ENCODE results near the gene KIAA1217.

The KIAA1217 gene

GRCh38 chr10:24501056-24501711 is 292.2 kb downstream of the KIAA1217 start:
- Histone ChIP-seq H3K9me3 (ENCODE audit: control insufficient read depth, low read length) (no peaks in the 10 kb centered on the region), H3K4me3 (ENCODE audit: low read length) (no peak overlapping the region), H3K27me3 (replicated peaks; ENCODE audit: control insufficient read depth, insufficient read depth, low read length) (no peaks in the 10 kb centered on the region), H3K36me3 (ENCODE audit: control insufficient read depth, insufficient read depth, low read length, severe bottlenecking) (no peaks in the 10 kb centered on the region), H3K4me1 (ENCODE audit: control insufficient read depth, insufficient read depth, low read length) (peaks cover 6% of the 10 kb centered on the region), H3K9ac (ENCODE audit: low read length) (no peak overlapping the region)
- DNase-seq (ENCODE audit: low read depth), result no peak

DNA sequence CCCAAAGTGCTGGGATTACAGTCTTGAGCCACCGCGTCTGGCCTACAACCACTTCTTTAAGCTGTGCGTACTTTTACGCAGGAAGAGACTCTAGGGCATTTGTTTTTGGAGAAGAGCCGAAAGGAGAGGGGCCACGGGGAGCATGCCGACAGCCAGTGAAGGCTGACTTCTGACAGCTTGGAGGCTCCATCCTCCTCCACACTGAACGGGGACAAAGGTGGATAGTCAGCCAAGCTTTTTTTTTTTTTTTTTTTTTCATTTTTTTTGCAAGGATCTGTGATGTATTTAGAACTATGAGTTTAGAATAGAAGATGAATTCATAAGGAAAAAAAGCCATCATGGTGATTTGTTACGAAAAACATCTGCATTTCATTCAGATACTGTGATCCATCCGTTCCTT is 293.1 kb downstream of the KIAA1217 start:
- Histone ChIP-seq H3K9me3 (ENCODE audit: control insufficient read depth, low read length) (no peaks in the 10 kb centered on the region), H3K36me3 (ENCODE audit: control insufficient read depth, insufficient read depth, low read length, severe bottlenecking) (no peaks in the 10 kb centered on the region), H3K4me1 (ENCODE audit: control insufficient read depth, insufficient read depth, low read length) (no peaks in the 10 kb centered on the region), H3K9ac (ENCODE audit: low read length) (no peak overlapping the region), H3K27me3 (replicated peaks; ENCODE audit: control insufficient read depth, insufficient read depth, low read length) (no peaks in the 10 kb centered on the region), H3K4me3 (ENCODE audit: low read length) (no peak overlapping the region)
- no peak for DNase-seq (ENCODE audit: low read depth)

GRCh38 chr10:24502801-24503460 is 294.0 kb downstream of the KIAA1217 start:
- no peak overlapping the region for H3K9ac ChIP-seq (ENCODE audit: low read length)

DNA sequence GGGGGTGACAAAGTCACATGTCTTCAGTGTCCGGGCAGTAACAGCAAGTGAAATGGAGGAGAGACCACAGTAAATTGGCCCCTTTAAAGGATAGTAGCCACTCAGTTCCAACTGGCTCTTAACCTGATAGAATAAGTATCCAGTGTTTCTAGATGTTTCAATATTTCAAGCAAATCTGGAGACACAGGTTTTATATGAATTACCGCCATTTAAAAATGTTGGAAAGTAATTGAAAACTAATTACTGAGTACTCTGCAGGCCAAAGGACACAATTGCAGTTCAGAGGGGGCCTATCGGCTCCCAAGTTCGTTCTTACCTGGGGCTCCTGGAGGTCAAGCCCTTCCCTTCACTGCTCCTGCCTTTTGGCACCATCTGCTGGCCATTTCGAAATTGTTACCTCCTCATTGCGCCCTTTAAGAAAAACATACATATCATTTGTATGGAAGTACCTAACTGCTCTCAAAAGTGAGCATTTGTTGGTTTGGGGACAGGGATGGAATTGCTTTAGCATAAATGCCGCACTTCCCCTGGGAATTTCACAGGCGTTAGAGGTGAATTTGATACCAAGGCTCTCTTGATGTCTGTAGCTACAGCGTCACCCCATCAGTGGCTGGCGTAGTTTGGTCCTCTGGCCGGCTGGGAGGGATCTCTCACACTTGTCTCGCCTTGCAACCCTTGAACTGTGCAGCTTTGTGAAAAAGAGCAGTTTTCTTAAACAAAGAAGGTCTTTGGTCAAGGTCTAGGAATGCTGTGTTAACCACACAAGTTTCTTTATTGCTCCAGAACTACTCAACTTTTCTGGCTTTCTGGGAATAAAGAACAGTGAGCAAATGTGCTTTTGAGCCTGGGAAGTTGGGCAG is 294.8 kb downstream of the KIAA1217 start:
- no peaks in the 10 kb centered on the region for H3K9me3 ChIP-seq (ENCODE audit: control insufficient read depth, low read length)
- H3K4me3 ChIP-seq (ENCODE audit: low read length), result no peak overlapping the region
- H3K4me1 ChIP-seq (ENCODE audit: control insufficient read depth, insufficient read depth, low read length), result no peaks in the 10 kb centered on the region
- no peak overlapping the region for H3K9ac ChIP-seq (ENCODE audit: low read length)
- H3K27me3 ChIP-seq (replicated peaks; ENCODE audit: control insufficient read depth, insufficient read depth, low read length), result no peaks in the 10 kb centered on the region
- peak; percentile 67 for DNase-seq (ENCODE audit: low read depth)
- H3K36me3 ChIP-seq (ENCODE audit: control insufficient read depth, insufficient read depth, low read length, severe bottlenecking), result no peaks in the 10 kb centered on the region

More at GRCh38 chr10:24502801-24503460, 294.0 kb downstream of the KIAA1217 start:
- no peaks in the 10 kb centered on the region for H3K9me3 ChIP-seq (ENCODE audit: control insufficient read depth, low read length)
- H3K4me1 ChIP-seq (ENCODE audit: control insufficient read depth, insufficient read depth, low read length), result no peaks in the 10 kb centered on the region
- DNase-seq (ENCODE audit: low read depth), result no peak
- H3K36me3 ChIP-seq (ENCODE audit: control insufficient read depth, insufficient read depth, low read length, severe bottlenecking), result no peaks in the 10 kb centered on the region
- no peak overlapping the region for H3K4me3 ChIP-seq (ENCODE audit: low read length)
- no peaks in the 10 kb centered on the region for H3K27me3 ChIP-seq (replicated peaks; ENCODE audit: control insufficient read depth, insufficient read depth, low read length)

GRCh38 chr10:24505759-24506158 is 296.8 kb downstream of the KIAA1217 start:
- Histone ChIP-seq H3K4me3 (ENCODE audit: low read length) (no peak overlapping the region), H3K9ac (ENCODE audit: low read length) (no peak overlapping the region), H3K9me3 (ENCODE audit: control insufficient read depth, low read length) (no peaks in the 10 kb centered on the region), H3K4me1 (ENCODE audit: control insufficient read depth, insufficient read depth, low read length) (no peaks in the 10 kb centered on the region), H3K27me3 (replicated peaks; ENCODE audit: control insufficient read depth, insufficient read depth, low read length) (no peaks in the 10 kb centered on the region), H3K36me3 (ENCODE audit: control insufficient read depth, insufficient read depth, low read length, severe bottlenecking) (no peaks in the 10 kb centered on the region)
- DNase-seq (ENCODE audit: low read depth), result no peak

GRCh38 chr10:24513155-24513554 is 304.2 kb downstream of the KIAA1217 start:
- Histone ChIP-seq H3K4me1 (ENCODE audit: control insufficient read depth, insufficient read depth, low read length) (no peaks in the 10 kb centered on the region), H3K36me3 (ENCODE audit: control insufficient read depth, insufficient read depth, low read length, severe bottlenecking) (no peaks in the 10 kb centered on the region), H3K27me3 (replicated peaks; ENCODE audit: control insufficient read depth, insufficient read depth, low read length) (no peaks in the 10 kb centered on the region), H3K4me3 (ENCODE audit: low read length) (no peak overlapping the region), H3K9ac (ENCODE audit: low read length) (no peak overlapping the region), H3K9me3 (ENCODE audit: control insufficient read depth, low read length) (no peaks in the 10 kb centered on the region)
- DNase-seq (ENCODE audit: low read depth), result peak; percentile 36

DNA sequence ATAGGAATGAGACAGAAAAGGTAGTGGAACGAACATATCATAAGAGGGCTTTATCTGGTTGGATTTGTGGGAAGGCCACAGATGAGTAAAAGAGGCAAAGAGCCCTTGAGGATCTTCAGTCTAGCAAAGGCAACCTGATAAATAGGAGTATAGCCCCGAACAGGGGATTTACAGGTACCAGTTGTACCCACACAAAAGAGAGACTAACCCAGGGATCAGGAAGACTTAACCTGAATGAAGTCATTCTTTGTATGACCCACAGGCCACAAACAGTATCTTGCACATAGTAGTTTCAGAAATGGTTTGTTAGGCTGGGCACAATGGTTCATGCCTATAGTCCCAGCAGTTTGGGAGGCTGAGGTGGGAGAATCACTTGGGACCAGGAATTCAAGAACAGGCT is 306.5 kb downstream of the KIAA1217 start:
- Histone ChIP-seq H3K36me3 (ENCODE audit: control insufficient read depth, insufficient read depth, low read length, severe bottlenecking) (no peaks in the 10 kb centered on the region), H3K27me3 (replicated peaks; ENCODE audit: control insufficient read depth, insufficient read depth, low read length) (no peaks in the 10 kb centered on the region), H3K9me3 (ENCODE audit: control insufficient read depth, low read length) (no peaks in the 10 kb centered on the region), H3K9ac (ENCODE audit: low read length) (no peak overlapping the region), H3K4me3 (ENCODE audit: low read length) (no peak overlapping the region), H3K4me1 (ENCODE audit: control insufficient read depth, insufficient read depth, low read length) (peaks cover 6% of the 10 kb centered on the region)
- no peak for DNase-seq (ENCODE audit: low read depth)

DNA sequence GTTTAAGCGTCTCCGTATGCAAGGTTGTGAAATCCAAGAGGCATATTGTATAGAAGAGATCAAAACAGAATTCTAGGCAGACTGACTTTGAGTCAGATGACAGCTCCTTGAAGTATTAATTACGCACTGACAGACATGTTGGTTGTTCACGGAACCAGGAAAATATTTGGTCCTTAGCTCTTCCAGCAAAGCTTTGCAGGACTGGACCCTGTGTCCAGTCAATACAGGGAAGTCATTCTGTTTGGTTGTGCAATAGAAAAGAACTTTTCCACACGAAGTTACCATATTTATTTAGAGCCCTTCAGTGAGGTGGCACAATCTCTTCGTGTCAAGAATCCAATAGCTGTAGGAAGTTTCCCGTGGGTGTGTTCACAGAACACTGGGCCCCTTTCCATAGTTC is 309.5 kb downstream of the KIAA1217 start:
- Histone ChIP-seq H3K9ac (ENCODE audit: low read length) (no peak overlapping the region), H3K27me3 (replicated peaks; ENCODE audit: control insufficient read depth, insufficient read depth, low read length) (no peaks in the 10 kb centered on the region), H3K4me1 (ENCODE audit: control insufficient read depth, insufficient read depth, low read length) (peaks cover 6% of the 10 kb centered on the region), H3K4me3 (ENCODE audit: low read length) (no peak overlapping the region), H3K36me3 (ENCODE audit: control insufficient read depth, insufficient read depth, low read length, severe bottlenecking) (peaks cover under 1% of the 10 kb centered on the region), H3K9me3 (ENCODE audit: control insufficient read depth, low read length) (no peaks in the 10 kb centered on the region)
- DNase-seq (ENCODE audit: low read depth), result peak; percentile 21

DNA sequence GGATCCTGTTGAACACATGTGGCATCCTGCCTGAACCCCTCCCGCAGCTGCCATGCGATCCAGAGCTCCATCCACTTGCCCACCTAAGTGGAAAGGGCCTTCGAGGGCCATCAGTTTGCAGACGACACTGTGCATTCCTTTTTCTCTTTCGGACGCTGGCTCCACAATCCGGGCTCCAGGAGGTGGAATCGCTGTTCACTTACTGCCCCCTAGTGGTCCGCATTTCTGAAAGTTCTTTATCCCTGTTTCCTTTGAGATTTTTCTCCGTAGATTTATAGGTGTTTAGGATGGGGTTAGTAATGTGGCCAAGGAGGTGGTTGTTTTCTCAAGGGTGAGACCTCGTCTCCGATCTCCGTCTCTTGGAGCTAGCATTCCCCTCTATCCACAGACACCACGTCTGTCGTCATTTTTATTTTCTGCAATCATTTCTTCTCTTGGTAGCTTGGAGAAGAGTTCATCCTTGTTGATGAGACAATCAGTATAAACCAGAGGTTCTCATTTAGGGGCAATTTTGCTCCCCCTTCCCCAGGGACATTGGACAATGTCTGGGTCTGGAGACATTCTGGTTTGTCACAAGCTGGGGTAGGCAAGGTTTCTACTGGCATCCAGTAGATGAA is 310.2 kb downstream of the KIAA1217 start:
- H3K4me1 ChIP-seq (ENCODE audit: control insufficient read depth, insufficient read depth, low read length), result peaks cover 6% of the 10 kb centered on the region
- DNase-seq (ENCODE audit: low read depth), result peak; percentile 91
- peak overlapping the region; percentile 21 for H3K4me3 ChIP-seq (ENCODE audit: low read length)
- H3K9ac ChIP-seq (ENCODE audit: low read length), result no peak overlapping the region
- H3K9me3 ChIP-seq (ENCODE audit: control insufficient read depth, low read length), result no peaks in the 10 kb centered on the region
- H3K27me3 ChIP-seq (replicated peaks; ENCODE audit: control insufficient read depth, insufficient read depth, low read length), result no peaks in the 10 kb centered on the region
- H3K36me3 ChIP-seq (ENCODE audit: control insufficient read depth, insufficient read depth, low read length, severe bottlenecking), result peaks cover 4% of the 10 kb centered on the region

DNA sequence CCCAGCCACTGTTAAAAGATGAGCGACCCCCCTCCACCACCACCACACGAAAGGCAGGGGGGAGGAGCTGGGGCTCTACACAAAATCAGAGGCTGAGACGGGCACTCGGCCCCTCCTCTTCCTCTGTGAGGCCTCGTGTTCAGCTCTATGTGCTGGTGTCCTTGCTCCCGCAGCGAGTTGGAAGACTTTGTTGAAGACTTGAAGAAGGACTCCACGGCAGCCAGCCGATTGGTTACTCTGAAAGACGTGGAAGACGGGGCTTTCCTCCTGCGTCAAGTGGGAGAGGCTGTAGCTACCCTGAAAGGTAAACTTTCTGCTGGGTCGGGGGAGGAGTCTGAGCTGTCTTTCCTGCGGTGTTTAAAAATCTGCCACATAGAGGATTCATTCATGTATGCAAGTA is 311.0 kb downstream of the KIAA1217 start:
- H3K4me1 ChIP-seq (ENCODE audit: control insufficient read depth, insufficient read depth, low read length), result peaks cover 6% of the 10 kb centered on the region
- H3K4me3 ChIP-seq (ENCODE audit: low read length), result no peak overlapping the region
- no peak overlapping the region for H3K9ac ChIP-seq (ENCODE audit: low read length)
- no peaks in the 10 kb centered on the region for H3K9me3 ChIP-seq (ENCODE audit: control insufficient read depth, low read length)
- DNase-seq (ENCODE audit: low read depth), result no peak
- no peaks in the 10 kb centered on the region for H3K27me3 ChIP-seq (replicated peaks; ENCODE audit: control insufficient read depth, insufficient read depth, low read length)
- H3K36me3 ChIP-seq (ENCODE audit: control insufficient read depth, insufficient read depth, low read length, severe bottlenecking), result peaks cover 4% of the 10 kb centered on the region

- no peaks in the 10 kb centered on the region for H3K4me1 ChIP-seq (ENCODE audit: control insufficient read depth, insufficient read depth, low read length)
- no peak for DNase-seq (ENCODE audit: low read depth)
- H3K27me3 ChIP-seq (replicated peaks; ENCODE audit: control insufficient read depth, insufficient read depth, low read length), result no peaks in the 10 kb centered on the region
- peaks cover 8% of the 10 kb centered on the region for H3K36me3 ChIP-seq (ENCODE audit: control insufficient read depth, insufficient read depth, low read length, severe bottlenecking)
- no peak overlapping the region for H3K9ac ChIP-seq (ENCODE audit: low read length)
- no peak overlapping the region for H3K4me3 ChIP-seq (ENCODE audit: low read length)
- no peaks in the 10 kb centered on the region for H3K9me3 ChIP-seq (ENCODE audit: control insufficient read depth, low read length)
These were observed 315.4 kb downstream of the KIAA1217 start for GRCh38 chr10:24524314-24524713.
